Muscle of leg (tissue), 11 donors: ENCODE measurements around the gene HOXB4. TPM values are rescaled to one million over a fixed set of nuclear protein-coding genes. Genes with fewer than 3 reads are reported as not detected.
A peak's percentile ranks its signal among the peaks of the same experiment; 100 is the strongest.

Source experiments
- DNase-seq: peaks from one replicate; pipeline ENCODE4 v3.0.0; 2013
- H3K27ac ChIP-seq: one replicate; pipeline ENCODE4 v1.5.1; 2013; ENCODE audit warnings: mild to moderate bottlenecking, low read length, control low read depth
- H3K27me3 ChIP-seq: one replicate; pipeline ENCODE4 v1.6.1; 2013; ENCODE audit warnings: low read length; ENCODE audit not compliant: control insufficient read depth, insufficient read depth
- H3K36me3 ChIP-seq: one replicate; pipeline ENCODE4 v1.6.1; 2013; ENCODE audit warnings: low read length; ENCODE audit not compliant: control insufficient read depth, insufficient read depth
- H3K4me1 ChIP-seq: one replicate; pipeline ENCODE4 v1.6.1; 2013; ENCODE audit warnings: low read length; ENCODE audit not compliant: control insufficient read depth, insufficient read depth
- H3K4me3 ChIP-seq: one replicate; pipeline ENCODE4 v1.5.1; 2013; ENCODE audit warnings: low read length, control low read depth
- H3K9me3 ChIP-seq: replicated peaks from 2 replicates; pipeline ENCODE4 v1.6.1; 2013; ENCODE audit warnings: low read depth, low read length; ENCODE audit not compliant: control insufficient read depth
- WGBS: methylation state at CpG from one replicate; pipeline ENCODE4 v1.1.5; 2013; ENCODE audit warnings: missing lambda C conversion rate; ENCODE audit not compliant: insufficient coverage; 5-methylcytosine and 5-hydroxymethylcytosine counted together
- polyA plus RNA-seq, 8 donors: library from polyadenylated mRNA; unstranded; fragments of 120-200 nt; gene quantifications; one replicate each; pipeline versions ENCODE4 v1.2.1 to v1.2.3, GENCODE V29; 2013; ENCODE audit warnings: inconsistent platforms in 1 of 8, low replicate concordance in 1 of 8; ENCODE audit not compliant: insufficient read length in 8 of 8, insufficient read depth in 1 of 8
- total RNA-seq: library from RNA; stranded (reverse); fragments of 120-200 nt; gene quantifications from one replicate; pipeline ENCODE4 v1.2.4, GENCODE V29; 2013

The HOXB4 gene
- total and polyA plus RNA-seq, 9 donors: 0.53 to 1.7 (median 1.2) TPM

DNA sequence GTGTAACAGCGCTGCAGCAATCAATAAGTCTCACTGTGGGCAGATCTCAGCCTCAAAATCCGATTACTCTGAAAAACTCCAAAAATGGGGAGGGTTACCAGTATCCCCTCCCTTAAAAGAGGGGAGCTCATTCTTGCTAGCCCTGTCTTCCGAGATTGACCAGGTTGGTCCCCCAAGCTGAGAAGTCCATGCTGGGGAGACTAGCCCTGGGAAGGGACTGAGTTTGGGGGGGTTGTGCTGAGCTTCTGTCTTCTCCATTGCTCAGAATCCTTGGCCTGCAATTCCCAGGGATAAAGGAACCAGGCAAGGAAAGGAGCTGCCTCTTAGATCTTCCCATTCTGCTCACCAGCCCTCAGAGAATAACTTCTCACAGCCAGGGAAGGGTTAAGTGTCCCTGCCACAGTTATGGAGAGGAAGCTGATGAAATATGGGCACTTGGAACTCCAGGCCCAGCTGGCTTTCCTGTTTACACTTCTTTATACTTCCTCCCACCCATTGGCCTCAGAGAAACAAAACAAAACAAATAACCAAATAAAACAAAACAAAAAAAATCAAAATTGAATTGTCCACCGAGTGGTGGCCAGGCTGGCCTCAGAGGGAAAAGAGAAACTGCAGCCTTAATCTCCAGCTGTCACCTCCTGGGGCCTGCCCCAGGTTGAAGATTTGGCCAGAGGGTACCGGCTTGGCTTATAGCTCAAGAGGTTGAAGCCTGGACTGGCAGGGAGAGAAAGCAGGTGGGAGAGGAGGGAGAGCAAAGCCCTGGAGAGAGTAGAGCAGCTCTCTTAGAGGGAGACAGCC lies 9.3 kb upstream of the HOXB4 start:
- Histone ChIP-seq H3K4me3 (no peak overlapping the region), H3K4me1 (peaks cover 30% of the 10 kb centered on the region), H3K36me3 (no peaks in the 10 kb centered on the region), H3K9me3 (no peaks in the 10 kb centered on the region), H3K27ac (peak overlapping the region; percentile 71), H3K27me3 (peaks cover 95% of the 10 kb centered on the region)
- no peak for DNase-seq
- WGBS: 0% methylated on average over 1 of the region's 5 CpGs

DNA sequence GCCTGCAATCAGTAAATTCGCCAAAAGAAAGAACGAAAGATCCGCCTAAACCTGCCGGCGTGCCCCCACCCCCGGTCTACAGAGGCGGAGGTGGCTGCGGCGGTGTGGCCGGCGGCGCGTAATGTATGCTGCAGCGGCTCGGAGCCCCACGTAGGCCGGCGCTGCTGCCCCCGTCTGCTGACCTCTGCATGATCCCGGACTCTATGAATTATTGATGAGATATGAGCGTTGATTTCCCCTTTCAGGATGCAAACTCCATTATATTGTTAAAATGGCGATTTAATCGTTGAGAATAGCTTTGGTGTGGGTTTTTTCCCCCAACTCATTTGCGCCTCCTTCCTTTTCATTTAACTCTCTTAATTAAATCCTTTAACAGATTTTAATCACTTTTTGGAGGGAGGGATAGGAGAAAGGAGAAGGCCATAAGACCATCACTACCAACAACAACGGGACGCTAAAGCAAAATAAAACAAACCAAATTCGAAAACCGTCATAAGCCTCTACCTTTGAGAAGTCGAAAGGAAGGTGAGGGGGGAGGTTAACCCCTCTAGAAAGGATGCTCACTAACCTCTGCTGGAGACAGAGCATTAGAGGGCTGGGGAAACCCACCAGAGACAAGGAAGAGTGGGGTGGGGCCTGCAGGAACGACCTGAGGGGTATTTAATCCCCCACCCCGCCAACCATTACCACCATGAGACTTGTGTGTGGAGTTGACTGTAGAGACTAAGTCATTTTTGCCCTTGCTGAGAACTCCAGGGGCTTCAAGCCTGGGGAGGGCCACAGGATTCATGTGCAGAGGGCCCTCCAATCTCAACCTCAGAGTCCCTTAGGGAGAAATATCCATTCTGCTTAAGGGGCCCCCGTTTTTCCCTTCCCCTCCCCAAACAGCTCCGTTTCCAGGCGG lies 8.5 kb upstream of the HOXB4 start:
- peaks cover 95% of the 10 kb centered on the region for H3K27me3 ChIP-seq
- no peak for DNase-seq
- peaks cover 35% of the 10 kb centered on the region for H3K4me1 ChIP-seq
- H3K4me3 ChIP-seq: peak overlapping the region; percentile 56
- WGBS: 5% methylated on average over 19 of the region's 34 CpGs
- H3K36me3 ChIP-seq: no peaks in the 10 kb centered on the region
- H3K27ac ChIP-seq: peak overlapping the region; percentile 78
- H3K9me3 ChIP-seq: no peaks in the 10 kb centered on the region

GRCh38 chr17:48584223-48584741 lies 6.1 kb upstream of the HOXB4 start:
- H3K27me3 ChIP-seq: peaks cover 95% of the 10 kb centered on the region
- H3K4me1 ChIP-seq: peaks cover 36% of the 10 kb centered on the region
- no peak overlapping the region for H3K27ac ChIP-seq
- no peak overlapping the region for H3K4me3 ChIP-seq
- DNase-seq: no peak
- H3K9me3 ChIP-seq: no peaks in the 10 kb centered on the region
- WGBS: 67% methylated on average over 1 of the region's 2 CpGs
- H3K36me3 ChIP-seq: no peaks in the 10 kb centered on the region

DNA sequence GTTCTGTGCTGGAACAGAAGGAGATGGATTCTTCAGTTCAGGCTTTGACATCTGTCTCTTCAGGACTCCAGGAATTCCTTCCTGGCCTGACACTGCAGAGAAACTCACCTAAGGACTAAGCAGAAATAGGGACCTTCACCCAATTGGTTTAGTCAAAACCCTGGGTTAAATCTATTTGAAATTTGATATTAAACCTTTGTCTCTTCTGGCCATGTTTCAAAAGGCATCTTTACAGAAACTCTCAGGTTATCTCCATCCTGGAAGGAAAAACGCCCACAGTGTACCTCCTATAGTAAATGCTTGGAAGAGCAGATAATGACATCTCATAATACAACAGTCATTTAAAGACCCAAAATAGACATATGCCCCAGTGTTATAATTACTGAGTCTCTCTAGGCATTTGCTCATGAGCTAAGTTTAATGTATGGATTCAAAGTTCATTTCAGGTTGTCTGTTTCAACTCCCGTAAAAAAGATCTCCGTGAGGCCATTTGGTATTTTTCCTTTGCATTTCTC lies 5.6 kb upstream of the HOXB4 start:
- no peak overlapping the region for H3K4me3 ChIP-seq
- no peaks in the 10 kb centered on the region for H3K9me3 ChIP-seq
- peaks cover 40% of the 10 kb centered on the region for H3K4me1 ChIP-seq
- H3K27ac ChIP-seq: no peak overlapping the region
- WGBS: no CpG with 5 or more reads among the region's 3 CpGs
- no peaks in the 10 kb centered on the region for H3K36me3 ChIP-seq
- H3K27me3 ChIP-seq: peaks cover 97% of the 10 kb centered on the region
- no peak for DNase-seq

GRCh38 chr17:48582750-48583069 lies 4.6 kb upstream of the HOXB4 start:
- 33% methylated on average over 1 of the region's 7 CpGs for WGBS
- H3K27ac ChIP-seq: peak overlapping the region; percentile 78
- DNase-seq: no peak
- H3K36me3 ChIP-seq: no peaks in the 10 kb centered on the region
- no peaks in the 10 kb centered on the region for H3K9me3 ChIP-seq
- H3K4me3 ChIP-seq: no peak overlapping the region
- H3K27me3 ChIP-seq: peaks cover 95% of the 10 kb centered on the region
- peaks cover 41% of the 10 kb centered on the region for H3K4me1 ChIP-seq

- WGBS: 20% methylated on average over 1 of the region's 26 CpGs
- H3K27me3 ChIP-seq: peaks cover 94% of the 10 kb centered on the region
- H3K27ac ChIP-seq: peak overlapping the region; percentile 86
- peaks cover 36% of the 10 kb centered on the region for H3K4me1 ChIP-seq
- H3K9me3 ChIP-seq: no peaks in the 10 kb centered on the region
- no peak overlapping the region for H3K4me3 ChIP-seq
- no peaks in the 10 kb centered on the region for H3K36me3 ChIP-seq
- DNase-seq: peak; percentile 34
Observed at GRCh38 chr17:48579760-48580554, 1.8 kb upstream of the HOXB4 start.

DNA sequence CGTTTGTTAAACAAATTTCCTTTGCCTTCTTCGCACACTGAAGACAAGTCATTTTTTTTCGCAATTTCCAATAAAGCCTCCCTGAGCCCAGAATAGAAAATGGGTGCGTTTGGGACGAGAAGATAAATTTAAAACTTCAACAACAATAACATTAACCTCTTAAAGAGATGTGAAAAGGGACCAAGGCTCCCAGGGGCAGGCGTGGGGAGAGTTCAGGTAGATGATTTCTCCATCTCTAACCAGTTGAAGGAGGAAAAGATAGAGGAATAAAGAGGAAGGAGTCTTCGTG lies 1.3 kb upstream of the HOXB4 start:
- H3K27ac ChIP-seq: peak overlapping the region; percentile 86
- H3K27me3 ChIP-seq: peaks cover 93% of the 10 kb centered on the region
- H3K4me3 ChIP-seq: no peak overlapping the region
- 0% methylated on average over 1 of the region's 7 CpGs for WGBS
- H3K4me1 ChIP-seq: peaks cover 35% of the 10 kb centered on the region
- H3K36me3 ChIP-seq: no peaks in the 10 kb centered on the region
- H3K9me3 ChIP-seq: no peaks in the 10 kb centered on the region
- DNase-seq: no peak

DNA sequence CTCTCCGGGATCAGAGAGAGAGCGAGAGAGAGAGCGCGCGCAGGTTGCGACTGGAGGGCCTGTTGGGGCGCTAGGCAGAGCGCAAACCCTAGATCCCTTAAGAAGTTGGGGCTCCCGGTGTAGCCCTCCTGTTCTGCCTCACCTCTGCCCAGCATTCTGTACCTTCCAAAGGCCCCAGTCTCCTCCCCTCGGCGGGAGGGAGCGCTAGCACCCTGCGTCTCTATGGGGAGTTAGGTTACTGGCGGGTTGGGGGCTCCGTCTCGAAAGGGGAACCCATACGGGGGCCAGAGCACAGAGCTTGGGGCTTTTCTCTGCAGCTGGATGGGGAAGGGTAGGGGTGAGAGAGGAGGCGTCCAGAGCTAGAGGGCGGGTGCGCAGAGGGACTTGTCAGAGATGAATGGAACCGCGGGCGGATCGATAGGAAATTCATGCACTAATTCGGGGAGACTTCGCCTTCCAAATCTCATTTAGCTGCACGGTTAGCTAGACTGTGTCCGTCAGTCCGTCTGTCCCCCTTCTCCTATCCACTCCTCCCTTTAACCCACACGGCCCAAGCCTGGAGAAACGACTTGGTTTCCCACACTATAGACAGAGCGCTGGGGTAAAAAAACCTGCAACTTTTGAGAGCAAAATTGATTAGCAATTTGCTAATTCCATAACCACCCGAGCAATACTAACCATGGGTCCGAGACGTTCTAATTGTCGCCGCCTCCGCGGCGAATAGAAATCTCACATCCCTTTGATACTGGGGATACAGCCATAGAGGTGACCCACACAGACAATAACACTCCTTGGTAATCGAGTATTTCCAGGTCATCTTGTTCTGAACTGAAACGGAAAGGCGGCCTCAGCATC lies 693 bp upstream of the HOXB4 start:
- H3K36me3 ChIP-seq: no peaks in the 10 kb centered on the region
- H3K27ac ChIP-seq: peak overlapping the region; percentile 86
- no peak for DNase-seq
- no peaks in the 10 kb centered on the region for H3K9me3 ChIP-seq
- H3K4me1 ChIP-seq: peaks cover 35% of the 10 kb centered on the region
- peak overlapping the region; percentile 44 for H3K4me3 ChIP-seq
- 1% methylated on average over 29 of the region's 43 CpGs for WGBS
- peaks cover 95% of the 10 kb centered on the region for H3K27me3 ChIP-seq

- peak overlapping the region; percentile 47 for H3K27ac ChIP-seq
- no peaks in the 10 kb centered on the region for H3K36me3 ChIP-seq
- H3K4me3 ChIP-seq: peak overlapping the region; percentile 37
- no peaks in the 10 kb centered on the region for H3K9me3 ChIP-seq
- WGBS: 0% methylated on average over 6 of the region's 19 CpGs
- peaks cover 96% of the 10 kb centered on the region for H3K27me3 ChIP-seq
- peaks cover 32% of the 10 kb centered on the region for H3K4me1 ChIP-seq
- DNase-seq: no peak
Observed at GRCh38 chr17:48577330-48577945, 712 bp downstream of the HOXB4 start.
